B cell (primary cell): ENCODE measurements around the gene RABAC1. TPM values are rescaled to one million over a fixed set of nuclear protein-coding genes. Genes with fewer than 3 reads are reported as not detected.
A peak's percentile ranks its signal among the peaks of the same experiment; 100 is the strongest.

Source experiments
- ATAC-seq: fragments of 200-7000 bp; cut with Tn5 transposase; one replicate; pipeline ENCODE4 v1.10.0; 2021; ENCODE audit warnings: low read depth, mild to moderate bottlenecking, moderate number of reproducible peaks, moderate library complexity
- CTCF ChIA-PET: fragments of 350-600 bp; sonication (Branson Sonifier 250); formaldehyde crosslinking; loops from one replicate; lab custom pipeline; 2021; ENCODE audit warnings: antibody characterized with exemption, inconsistent platforms; lab: Charles Lee
- POLR2A ChIA-PET: fragments of 350-600 bp; sonication (Branson Sonifier 250); formaldehyde crosslinking; loops from one replicate; lab custom pipeline; 2021; ENCODE audit warnings: antibody characterized with exemption; lab: Charles Lee
- DNase-seq: peaks from one replicate; pipeline ENCODE4 v3.0.0; 2013
- H2AFZ ChIP-seq: 2 replicates; pipeline ENCODE4 v1.6.1; 2012; ENCODE audit warnings: mild to moderate bottlenecking, low read depth, low read length; ENCODE audit not compliant: insufficient read depth, poor library complexity, severe bottlenecking
- H3K27ac ChIP-seq, 2 donors: 1 replicate in 1 of 2; 2 replicates in 1 of 2; pipeline ENCODE4 v1.5.1; 2012 to 2013; ENCODE audit warnings: low read length in 2 of 2, mild to moderate bottlenecking in 2 of 2, moderate library complexity in 1 of 2
- H3K27me3 ChIP-seq, 4 experiments: fragments of 200-600 bp in 1 of 4; sonication (generic) in 1 of 4; replicated peaks in 1 of 4; 1 replicate in 2 of 4; 2 replicates in 2 of 4; pipeline versions ENCODE4 v1.6.1 to v1.7.0; 2013 to 2016; ENCODE audit warnings: low read length in 3 of 4, mild to moderate bottlenecking in 2 of 4, mixed read lengths in 1 of 4, moderate library complexity in 1 of 4; ENCODE audit not compliant: insufficient read depth in 4 of 4, control insufficient read depth in 3 of 4; ENCODE audit errors: control extremely low read depth in 1 of 4
- H3K36me3 ChIP-seq, 2 experiments: replicated peaks in 1 of 2; 1 replicate in 1 of 2; 2 replicates in 1 of 2; pipeline versions ENCODE4 v1.6.1 to v1.7.1; 2013; ENCODE audit warnings: low read length in 1 of 2; ENCODE audit not compliant: insufficient read depth in 2 of 2, control insufficient read depth in 1 of 2; ENCODE audit errors: control extremely low read depth in 1 of 2, extremely low read depth in 1 of 2
- H3K4me1 ChIP-seq, 2 donors: fragments of 200-600 bp in 1 of 2; sonication (generic) in 1 of 2; 1 replicate in 1 of 2; 2 replicates in 1 of 2; pipeline versions ENCODE4 v1.5.1 to v1.6.1; 2013 to 2017; ENCODE audit warnings: low read length in 2 of 2; ENCODE audit not compliant: control insufficient read depth in 2 of 2, insufficient read depth in 2 of 2
- H3K4me2 ChIP-seq: replicated peaks from 2 replicates; pipeline ENCODE3; 2012; ENCODE audit warnings: mild to moderate bottlenecking, low read depth, low read length; ENCODE audit not compliant: poor library complexity, severe bottlenecking
- H3K4me3 ChIP-seq, 5 experiments: fragments of 200-600 bp in 1 of 5; sonication (generic) in 1 of 5; 1 replicate in 3 of 5; 2 replicates in 2 of 5; pipeline versions ENCODE4 v1.5.1 to v1.7.0; 2011 to 2016; ENCODE audit warnings: low read length in 4 of 5, mild to moderate bottlenecking in 4 of 5, low read depth in 2 of 5, control low read depth in 1 of 5, moderate library complexity in 1 of 5; ENCODE audit not compliant: insufficient read depth in 1 of 5; ENCODE audit errors: control extremely low read depth in 1 of 5, extremely low read depth in 1 of 5
- H3K79me2 ChIP-seq: fragments of 200-600 bp; sonication (generic); one replicate; pipeline ENCODE4 v1.6.0; 2016; ENCODE audit warnings: low read length; ENCODE audit not compliant: control insufficient read depth, insufficient read depth
- H3K9ac ChIP-seq: fragments of 200-600 bp; sonication (generic); 2 replicates; pipeline ENCODE4 v1.6.1; 2017; ENCODE audit warnings: mild to moderate bottlenecking, low read length, moderate library complexity
- H3K9me3 ChIP-seq, 3 donors: one replicate each; pipeline versions ENCODE4 v1.6.1 to v1.7.1; 2013; ENCODE audit warnings: low read length in 2 of 3; ENCODE audit not compliant: control insufficient read depth in 2 of 3, insufficient read depth in 1 of 3; ENCODE audit errors: control extremely low read depth in 1 of 3
- H4K20me1 ChIP-seq: 2 replicates; pipeline ENCODE4 v1.6.0; 2012; ENCODE audit warnings: mild to moderate bottlenecking, low read length; ENCODE audit not compliant: insufficient read depth, control insufficient read depth, poor library complexity, severe bottlenecking
- H3K27ac Mint-ChIP-seq: one replicate; pipeline ENCODE4 v1.8.0; 2021; ENCODE audit warnings: mixed read lengths
- H3K27me3 Mint-ChIP-seq: one replicate; pipeline ENCODE4 v1.8.0; 2021; ENCODE audit warnings: mixed read lengths
- H3K4me1 Mint-ChIP-seq: one replicate; pipeline ENCODE4 v1.8.0; 2021; ENCODE audit warnings: mixed read lengths
- H3K4me3 Mint-ChIP-seq: one replicate; pipeline ENCODE4 v1.8.0; 2021; ENCODE audit warnings: mixed read lengths
- H3K9me3 Mint-ChIP-seq: one replicate; pipeline ENCODE4 v1.8.0; 2022; ENCODE audit warnings: mixed read lengths; ENCODE audit not compliant: insufficient read depth
- EZH2 ChIP-seq: IDR thresholded peaks from 2 replicates; pipeline ENCODE4 v1.6.1; 2012; ENCODE audit warnings: borderline replicate concordance, low read depth, mild to moderate bottlenecking, moderate library complexity, low read length; ENCODE audit not compliant: insufficient read depth, poor library complexity, severe bottlenecking
- WGBS: methylation state at CpG from one replicate; pipeline ENCODE4 v1.1.5; 2013; ENCODE audit warnings: missing lambda C conversion rate; ENCODE audit not compliant: insufficient coverage; 5-methylcytosine and 5-hydroxymethylcytosine counted together
- intact Hi-C: fragments of 100-400 bp; cut with micrococcal nuclease; formaldehyde crosslinking; loops from one replicate; pipeline ENCODE4 v1.10.0; 2022
- polyA plus RNA-seq: library from polyadenylated mRNA; depleted of rRNA; stranded (reverse); fragments of >200 nt; gene quantifications from 2 replicates; pipeline ENCODE4 v1.2.3, GENCODE V29; 2012
- total RNA-seq, 2 donors: library from RNA; stranded (reverse); fragments of 120-200 nt in 1 of 2; gene quantifications; 1 replicate in 1 of 2; 2 replicates in 1 of 2; pipeline versions ENCODE4 v1.2.3 to v1.2.4, GENCODE V29; 2013 to 2022
- TF ChIP-seq, protein P1 (sequence below): fragments of 200-600 bp; IDR thresholded peaks from one replicate; pipeline ENCODE4 v1.8.0; 2022; ENCODE audit warnings: antibody characterized with exemption, mild to moderate bottlenecking

The RABAC1 gene
- total and polyA plus RNA-seq, 2 donors (not counting 1 experiment from before 2014, with no cell fraction given), result 146 to 190 TPM

DNA sequence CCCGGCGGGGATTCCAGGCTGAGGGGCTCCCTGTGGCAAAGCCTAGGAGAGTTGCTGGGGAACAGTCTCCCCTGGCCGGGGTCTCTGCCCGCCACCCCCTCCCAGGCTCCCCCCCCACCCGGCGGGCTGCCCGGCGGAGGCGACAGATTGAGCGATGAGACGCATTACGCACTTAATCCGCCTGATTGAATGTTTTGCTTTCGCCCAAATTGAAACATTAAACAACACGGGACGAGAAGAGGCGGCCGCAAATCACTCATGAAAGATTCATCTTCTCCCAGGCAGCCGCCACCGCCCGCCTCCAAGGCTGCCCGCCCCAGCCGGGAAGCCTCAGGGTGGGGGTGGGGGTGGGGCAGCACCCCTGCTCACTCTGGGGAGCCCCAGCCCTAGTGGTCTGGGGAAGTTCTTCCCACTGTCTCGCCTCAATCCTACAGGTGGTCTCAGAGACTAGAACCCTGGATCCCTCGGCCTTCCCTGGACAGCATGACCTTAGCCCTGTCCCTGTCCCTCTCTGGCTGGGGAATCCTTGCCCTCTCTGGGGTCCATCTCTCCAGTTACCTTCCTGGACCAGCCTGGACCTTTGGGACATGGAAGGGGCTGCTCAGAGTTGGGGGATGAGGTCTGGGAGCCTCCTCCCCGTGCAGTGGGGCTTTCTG lies 23.2 kb downstream of the RABAC1 start:
- H3K27ac Mint-ChIP-seq, result no peak overlapping the region
- no peak overlapping the region for H3K4me2 ChIP-seq
- no peak overlapping the region for H3K27ac ChIP-seq
- no peaks in the 10 kb centered on the region for H3K36me3 ChIP-seq
- ChIA-PET POLR2A (interaction anchor here (1.8 to 1.9 kb wide), 2 partner anchors 10 to 61 kb away, joined by 7 to 14 read pairs; no protein-coding TSS in a partner anchor), CTCF (interaction anchor here (0.5 to 5.4 kb wide), 8 partner anchors 8 to 76 kb away, joined by 3 to 54 read pairs (median 6); partner anchors contain the start of gene RPS19)
- intact Hi-C loops, result loop anchor here (1.0 to 2.0 kb wide), 4 partner anchors 15 to 77 kb away; partner anchors contain the start of gene RABAC1
- no peak for DNase-seq
- no peaks in the 10 kb centered on the region for H3K27me3 Mint-ChIP-seq
- no peaks in the 10 kb centered on the region for H4K20me1 ChIP-seq
- H3K4me1 Mint-ChIP-seq, result peaks cover 48% of the 10 kb centered on the region
- no peak overlapping the region for H3K9ac ChIP-seq
- 70% methylated on average over 6 of the region's 26 CpGs for WGBS
- peaks cover 0 to under 1% (median 0%) of the 10 kb centered on the region in 4 experiments for H3K27me3 ChIP-seq
- no peaks in the 10 kb centered on the region for H3K9me3 ChIP-seq
- no peak overlapping the region for H3K4me3 Mint-ChIP-seq
- peaks cover 34 to 65% of the 10 kb centered on the region in 2 donors for H3K4me1 ChIP-seq
- no peak for TF ChIP-seq EZH2
- TF ChIP-seq, protein P1, sequence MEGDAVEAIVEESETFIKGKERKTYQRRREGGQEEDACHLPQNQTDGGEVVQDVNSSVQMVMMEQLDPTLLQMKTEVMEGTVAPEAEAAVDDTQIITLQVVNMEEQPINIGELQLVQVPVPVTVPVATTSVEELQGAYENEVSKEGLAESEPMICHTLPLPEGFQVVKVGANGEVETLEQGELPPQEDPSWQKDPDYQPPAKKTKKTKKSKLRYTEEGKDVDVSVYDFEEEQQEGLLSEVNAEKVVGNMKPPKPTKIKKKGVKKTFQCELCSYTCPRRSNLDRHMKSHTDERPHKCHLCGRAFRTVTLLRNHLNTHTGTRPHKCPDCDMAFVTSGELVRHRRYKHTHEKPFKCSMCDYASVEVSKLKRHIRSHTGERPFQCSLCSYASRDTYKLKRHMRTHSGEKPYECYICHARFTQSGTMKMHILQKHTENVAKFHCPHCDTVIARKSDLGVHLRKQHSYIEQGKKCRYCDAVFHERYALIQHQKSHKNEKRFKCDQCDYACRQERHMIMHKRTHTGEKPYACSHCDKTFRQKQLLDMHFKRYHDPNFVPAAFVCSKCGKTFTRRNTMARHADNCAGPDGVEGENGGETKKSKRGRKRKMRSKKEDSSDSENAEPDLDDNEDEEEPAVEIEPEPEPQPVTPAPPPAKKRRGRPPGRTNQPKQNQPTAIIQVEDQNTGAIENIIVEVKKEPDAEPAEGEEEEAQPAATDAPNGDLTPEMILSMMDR, result no peak
- H3K79me2 ChIP-seq, result peaks cover 11% of the 10 kb centered on the region
- H2AFZ ChIP-seq, result no peak overlapping the region
- no peak overlapping the region for H3K4me3 ChIP-seq
- H3K9me3 Mint-ChIP-seq, result no peaks in the 10 kb centered on the region
- ATAC-seq, result no peak

- no peak for TF ChIP-seq EZH2
- TF ChIP-seq, protein P1, result peak; percentile 89
- Histone ChIP-seq H2AFZ (peak overlapping the region; percentile 35), H3K4me3 (no peak overlapping the region), H3K4me2 (peak overlapping the region; percentile 31), H3K9me3 (no peaks in the 10 kb centered on the region), H3K79me2 (peaks cover 11% of the 10 kb centered on the region), H3K27ac (peak overlapping the region in 1 of 2 donors; percentile 55), H4K20me1 (no peaks in the 10 kb centered on the region), H3K27me3 (peaks cover 0 to 10% (median 0%) of the 10 kb centered on the region in 4 experiments), H3K4me1 (peaks cover 42 to 69% of the 10 kb centered on the region in 2 donors), H3K9ac (no peak overlapping the region), H3K36me3 (no peaks in the 10 kb centered on the region)
- H3K9me3 Mint-ChIP-seq, result no peaks in the 10 kb centered on the region
- ChIA-PET POLR2A (interaction anchor here (1.0 to 1.5 kb wide), 2 partner anchors 9 to 60 kb away, joined by 4 to 13 read pairs; no protein-coding TSS in a partner anchor), CTCF (interaction anchor here (0.8 to 5.4 kb wide), 6 partner anchors 9 to 75 kb away, joined by 3 to 54 read pairs (median 14); partner anchors contain the start of gene RPS19)
- peak; percentile 88 for DNase-seq
- H3K4me1 Mint-ChIP-seq, result peaks cover 53% of the 10 kb centered on the region
- H3K27ac Mint-ChIP-seq, result peak overlapping the region; percentile 86
- H3K27me3 Mint-ChIP-seq, result no peaks in the 10 kb centered on the region
- peak overlapping the region; percentile 33 for H3K4me3 Mint-ChIP-seq
- intact Hi-C loops, result loop anchor here (1.0 to 2.0 kb wide), 4 partner anchors 16 to 76 kb away; partner anchors contain the start of gene RABAC1
- peak; percentile 84 for ATAC-seq
- WGBS, result 39% methylated on average over 7 of the region's 7 CpGs
Measured at GRCh38 chr19:41934849-41935374, 24.2 kb downstream of the RABAC1 start.
